ENCODE measurements around the gene TWNK.

The TWNK gene

GRCh38 chr10:100962351-100963080 is 24.8 kb upstream of the TWNK start:
- H3K4me3 ChIP-seq (ENCODE audit: low read depth, low read length), result no peak overlapping the region
- no peak for TF ChIP-seq CTCF (IDR thresholded peaks at IDR 0.05; ENCODE audit: borderline replicate concordance, insufficient read depth, low read depth, low read length)

GRCh38 chr10:100963826-100964225 is 23.5 kb upstream of the TWNK start:
- H3K4me3 ChIP-seq (ENCODE audit: low read depth, low read length), result no peak overlapping the region
- no peak for TF ChIP-seq CTCF (IDR thresholded peaks at IDR 0.05; ENCODE audit: borderline replicate concordance, insufficient read depth, low read depth, low read length)

GRCh38 chr10:100965820-100966219 is 21.5 kb upstream of the TWNK start:
- TF ChIP-seq CTCF (IDR thresholded peaks at IDR 0.05; ENCODE audit: borderline replicate concordance, insufficient read depth, low read depth, low read length), result no peak
- no peak overlapping the region for H3K4me3 ChIP-seq (ENCODE audit: low read depth, low read length)

GRCh38 chr10:100966887-100967286 is 20.5 kb upstream of the TWNK start:
- no peak overlapping the region for H3K4me3 ChIP-seq (ENCODE audit: low read depth, low read length)
- no peak for TF ChIP-seq CTCF (IDR thresholded peaks at IDR 0.05; ENCODE audit: borderline replicate concordance, insufficient read depth, low read depth, low read length)

- TF ChIP-seq CTCF (IDR thresholded peaks at IDR 0.05; ENCODE audit: borderline replicate concordance, insufficient read depth, low read depth, low read length), result no peak
- H3K4me3 ChIP-seq (ENCODE audit: low read depth, low read length), result no peak overlapping the region
Observed at GRCh38 chr10:100967332-100967731, 20.0 kb upstream of the TWNK start.

GRCh38 chr10:100968062-100968736 is 19.1 kb upstream of the TWNK start:
- TF ChIP-seq CTCF (IDR thresholded peaks at IDR 0.05; ENCODE audit: borderline replicate concordance, insufficient read depth, low read depth, low read length), result no peak
- H3K4me3 ChIP-seq (ENCODE audit: low read depth, low read length), result no peak overlapping the region

GRCh38 chr10:100968863-100969186 is 18.5 kb upstream of the TWNK start:
- TF ChIP-seq CTCF (IDR thresholded peaks at IDR 0.05; ENCODE audit: borderline replicate concordance, insufficient read depth, low read depth, low read length), result no peak
- peak overlapping the region; percentile 36 for H3K4me3 ChIP-seq (ENCODE audit: low read depth, low read length)
